Measurements from ENCODE around the gene FAM161B.
"Not testable (repeated sequence)": the region's sequence is repeated elsewhere in the genome, so short reads cannot be mapped to it uniquely, and the experiment has no call there.

The FAM161B gene

GRCh38 chr14:73937012-73937411, 12.9 kb downstream of the FAM161B start:
- no peak for FAIRE-seq
- DNase-seq (ENCODE audit: insufficient read length), result no peak
- TF ChIP-seq TAF1 (IDR thresholded peaks at IDR 0.05; ENCODE audit: borderline replicate concordance, low read depth, low read length) (no peak), POLR2AphosphoS5 (IDR thresholded peaks at IDR 0.05; ENCODE audit: low read depth, low read length) (no peak), POLR2A (IDR thresholded peaks at IDR 0.05; ENCODE audit: low read depth, low read length) (no peak)

- DNase-seq (ENCODE audit: insufficient read length) (no peak), FAIRE-seq (no peak)
- no peak for TF ChIP-seq POLR2A (IDR thresholded peaks at IDR 0.05; ENCODE audit: low read depth, low read length)
- TF ChIP-seq POLR2AphosphoS5 (IDR thresholded peaks at IDR 0.05; ENCODE audit: low read depth, low read length), result no peak
- no peak for TF ChIP-seq TAF1 (IDR thresholded peaks at IDR 0.05; ENCODE audit: borderline replicate concordance, low read depth, low read length)
These were observed 13.3 kb downstream of the FAM161B start for GRCh38 chr14:73936548-73936947.

- DNase-seq (ENCODE audit: insufficient read length), result no peak
These were observed 14.2 kb downstream of the FAM161B start for GRCh38 chr14:73935666-73936065.

GRCh38 chr14:73924337-73924736, 25.6 kb downstream of the FAM161B start:
- no peak for DNase-seq (ENCODE audit: insufficient read length)
- no peak for TF ChIP-seq POLR2A (IDR thresholded peaks at IDR 0.05; ENCODE audit: low read depth, low read length)
- no peak for TF ChIP-seq TAF1 (IDR thresholded peaks at IDR 0.05; ENCODE audit: borderline replicate concordance, low read depth, low read length)
- no peak for TF ChIP-seq POLR2AphosphoS5 (IDR thresholded peaks at IDR 0.05; ENCODE audit: low read depth, low read length)
- FAIRE-seq, result no peak

More at GRCh38 chr14:73935666-73936065, 14.2 kb downstream of the FAM161B start:
- TF ChIP-seq POLR2A (IDR thresholded peaks at IDR 0.05; ENCODE audit: low read depth, low read length) (no peak), POLR2AphosphoS5 (IDR thresholded peaks at IDR 0.05; ENCODE audit: low read depth, low read length) (no peak), TAF1 (IDR thresholded peaks at IDR 0.05; ENCODE audit: borderline replicate concordance, low read depth, low read length) (no peak)
- no peak for FAIRE-seq

GRCh38 chr14:73919457-73919856, 30.4 kb downstream of the FAM161B start:
- FAIRE-seq, result not testable (repeated sequence)

GRCh38 chr14:73916324-73916723, 33.6 kb downstream of the FAM161B start:
- FAIRE-seq, result no peak
- no peak for TF ChIP-seq POLR2AphosphoS5 (IDR thresholded peaks at IDR 0.05; ENCODE audit: low read depth, low read length)
- TF ChIP-seq POLR2A (IDR thresholded peaks at IDR 0.05; ENCODE audit: low read depth, low read length), result no peak
- no peak for TF ChIP-seq TAF1 (IDR thresholded peaks at IDR 0.05; ENCODE audit: borderline replicate concordance, low read depth, low read length)

More at GRCh38 chr14:73919457-73919856, 30.4 kb downstream of the FAM161B start:
- not testable (repeated sequence) for DNase-seq (ENCODE audit: insufficient read length)

GRCh38 chr14:73913256-73913655, 36.6 kb downstream of the FAM161B start:
- no peak for DNase-seq (ENCODE audit: insufficient read length)
- TF ChIP-seq POLR2AphosphoS5 (IDR thresholded peaks at IDR 0.05; ENCODE audit: low read depth, low read length) (no peak), TAF1 (IDR thresholded peaks at IDR 0.05; ENCODE audit: borderline replicate concordance, low read depth, low read length) (no peak), POLR2A (IDR thresholded peaks at IDR 0.05; ENCODE audit: low read depth, low read length) (no peak)
- no peak for FAIRE-seq

More at GRCh38 chr14:73916324-73916723, 33.6 kb downstream of the FAM161B start:
- DNase-seq (ENCODE audit: insufficient read length), result no peak

GRCh38 chr14:73909681-73910080, 40.2 kb downstream of the FAM161B start:
- TF ChIP-seq POLR2A (IDR thresholded peaks at IDR 0.05; ENCODE audit: low read depth, low read length) (no peak), POLR2AphosphoS5 (IDR thresholded peaks at IDR 0.05; ENCODE audit: low read depth, low read length) (no peak), TAF1 (IDR thresholded peaks at IDR 0.05; ENCODE audit: borderline replicate concordance, low read depth, low read length) (no peak)
- no peak for DNase-seq (ENCODE audit: insufficient read length)
- no peak for FAIRE-seq

- no peak for FAIRE-seq
These were observed 46.9 kb downstream of the FAM161B start for GRCh38 chr14:73903028-73903427.

GRCh38 chr14:73896521-73896920, 53.4 kb downstream of the FAM161B start:
- FAIRE-seq, result no peak

More at GRCh38 chr14:73903028-73903427, 46.9 kb downstream of the FAM161B start:
- TF ChIP-seq POLR2AphosphoS5 (IDR thresholded peaks at IDR 0.05; ENCODE audit: low read depth, low read length), result no peak
- TF ChIP-seq TAF1 (IDR thresholded peaks at IDR 0.05; ENCODE audit: borderline replicate concordance, low read depth, low read length), result no peak
- no peak for DNase-seq (ENCODE audit: insufficient read length)

GRCh38 chr14:73895939-73896338, 54.0 kb downstream of the FAM161B start:
- no peak for DNase-seq (ENCODE audit: insufficient read length)
- TF ChIP-seq POLR2A (IDR thresholded peaks at IDR 0.05; ENCODE audit: low read depth, low read length) (no peak), TAF1 (IDR thresholded peaks at IDR 0.05; ENCODE audit: borderline replicate concordance, low read depth, low read length) (no peak), POLR2AphosphoS5 (IDR thresholded peaks at IDR 0.05; ENCODE audit: low read depth, low read length) (no peak)
- FAIRE-seq, result no peak

More at GRCh38 chr14:73896521-73896920, 53.4 kb downstream of the FAM161B start:
- DNase-seq (ENCODE audit: insufficient read length), result no peak
- no peak for TF ChIP-seq POLR2A (IDR thresholded peaks at IDR 0.05; ENCODE audit: low read depth, low read length)
- TF ChIP-seq TAF1 (IDR thresholded peaks at IDR 0.05; ENCODE audit: borderline replicate concordance, low read depth, low read length), result no peak
- TF ChIP-seq POLR2AphosphoS5 (IDR thresholded peaks at IDR 0.05; ENCODE audit: low read depth, low read length), result no peak

- not testable (repeated sequence) for DNase-seq (ENCODE audit: insufficient read length); FAIRE-seq
These were observed 55.7 kb downstream of the FAM161B start for GRCh38 chr14:73894180-73894687.

- FAIRE-seq (no peak), DNase-seq (ENCODE audit: insufficient read length) (no peak)
- no peak for TF ChIP-seq POLR2AphosphoS5 (IDR thresholded peaks at IDR 0.05; ENCODE audit: low read depth, low read length)
- TF ChIP-seq POLR2A (IDR thresholded peaks at IDR 0.05; ENCODE audit: low read depth, low read length), result no peak
- TF ChIP-seq TAF1 (IDR thresholded peaks at IDR 0.05; ENCODE audit: borderline replicate concordance, low read depth, low read length), result no peak
These were observed 60.5 kb downstream of the FAM161B start for GRCh38 chr14:73889376-73889775.

Measured in GM12892 (cell line).